ENCODE measurements around the gene OR2AG1.

Gene OR2AG1

DNA sequence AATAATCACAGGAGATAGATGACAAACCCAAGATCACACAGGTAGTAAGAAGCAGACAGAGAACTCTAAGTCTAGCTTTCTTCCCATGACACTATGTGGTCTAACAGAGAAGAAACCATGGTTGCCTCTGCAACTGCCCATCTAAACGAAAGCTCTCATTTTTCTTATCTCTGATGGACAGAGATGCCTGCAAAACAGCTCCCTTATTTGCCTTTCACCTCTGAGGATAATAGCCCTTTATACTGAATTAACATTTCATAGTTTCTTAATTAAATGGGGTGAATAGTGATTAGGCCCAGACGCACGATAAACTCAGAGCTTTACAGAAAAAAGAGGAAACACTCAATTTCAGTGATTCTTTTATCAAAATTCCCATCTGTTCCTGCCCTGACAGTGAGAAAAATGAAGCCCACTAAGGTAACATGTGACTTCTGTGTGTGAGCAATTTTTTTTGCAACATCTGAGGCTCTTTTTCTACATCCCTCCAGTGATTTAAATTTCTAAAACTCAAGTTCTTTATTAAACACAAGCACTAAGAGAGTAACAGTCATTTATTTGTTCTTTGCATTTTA lies 35.6 kb upstream of the OR2AG1 start:
- TF ChIP-seq, protein P1, sequence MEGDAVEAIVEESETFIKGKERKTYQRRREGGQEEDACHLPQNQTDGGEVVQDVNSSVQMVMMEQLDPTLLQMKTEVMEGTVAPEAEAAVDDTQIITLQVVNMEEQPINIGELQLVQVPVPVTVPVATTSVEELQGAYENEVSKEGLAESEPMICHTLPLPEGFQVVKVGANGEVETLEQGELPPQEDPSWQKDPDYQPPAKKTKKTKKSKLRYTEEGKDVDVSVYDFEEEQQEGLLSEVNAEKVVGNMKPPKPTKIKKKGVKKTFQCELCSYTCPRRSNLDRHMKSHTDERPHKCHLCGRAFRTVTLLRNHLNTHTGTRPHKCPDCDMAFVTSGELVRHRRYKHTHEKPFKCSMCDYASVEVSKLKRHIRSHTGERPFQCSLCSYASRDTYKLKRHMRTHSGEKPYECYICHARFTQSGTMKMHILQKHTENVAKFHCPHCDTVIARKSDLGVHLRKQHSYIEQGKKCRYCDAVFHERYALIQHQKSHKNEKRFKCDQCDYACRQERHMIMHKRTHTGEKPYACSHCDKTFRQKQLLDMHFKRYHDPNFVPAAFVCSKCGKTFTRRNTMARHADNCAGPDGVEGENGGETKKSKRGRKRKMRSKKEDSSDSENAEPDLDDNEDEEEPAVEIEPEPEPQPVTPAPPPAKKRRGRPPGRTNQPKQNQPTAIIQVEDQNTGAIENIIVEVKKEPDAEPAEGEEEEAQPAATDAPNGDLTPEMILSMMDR (conservative IDR thresholded peaks at IDR 0.05; ENCODE audit: low read depth) = no peak
- no peak overlapping the region for H3K27ac ChIP-seq
- POLR2A ChIA-PET (ENCODE audit: low non-redundant PET) = no interaction called here
- CTCF ChIA-PET = interaction anchor here (0.6 to 1.2 kb wide), 4 partner anchors 9 to 623 kb away, joined by 3 to 8 read pairs (median 4); no protein-coding TSS in a partner anchor
- DNase-seq (ENCODE audit: low spot score) = no peak

DNA sequence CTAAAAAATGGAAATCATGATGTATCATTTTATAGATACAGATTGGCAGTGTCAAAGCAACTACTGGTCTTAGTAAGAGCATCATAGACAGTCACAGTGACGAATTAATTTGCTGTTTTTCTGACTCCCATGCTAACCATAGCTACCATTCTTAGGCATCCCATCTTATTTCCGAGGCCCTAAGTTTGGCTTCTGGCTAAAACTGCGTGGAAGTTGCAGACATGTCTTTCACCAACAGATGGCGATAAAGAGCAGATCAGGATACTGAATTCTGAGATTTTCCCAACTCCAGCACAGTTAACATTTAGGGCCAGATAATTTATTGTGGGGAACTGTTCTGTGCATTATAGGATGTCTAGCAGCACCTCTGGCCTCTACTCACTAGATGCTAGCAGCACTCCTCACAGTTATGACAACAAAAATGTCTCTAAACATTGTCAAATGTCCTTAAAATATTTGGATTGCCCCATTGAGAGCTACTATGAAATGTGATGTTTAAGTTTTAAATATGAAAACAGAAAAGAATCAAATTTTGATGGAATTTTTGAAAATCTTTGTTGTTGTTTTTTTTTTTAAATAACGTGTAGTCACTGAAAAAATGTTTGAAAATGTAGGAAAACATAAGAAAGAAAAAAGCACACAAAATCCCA lies 27.4 kb upstream of the OR2AG1 start:
- POLR2A ChIA-PET (ENCODE audit: low non-redundant PET) = no interaction called here

DNA sequence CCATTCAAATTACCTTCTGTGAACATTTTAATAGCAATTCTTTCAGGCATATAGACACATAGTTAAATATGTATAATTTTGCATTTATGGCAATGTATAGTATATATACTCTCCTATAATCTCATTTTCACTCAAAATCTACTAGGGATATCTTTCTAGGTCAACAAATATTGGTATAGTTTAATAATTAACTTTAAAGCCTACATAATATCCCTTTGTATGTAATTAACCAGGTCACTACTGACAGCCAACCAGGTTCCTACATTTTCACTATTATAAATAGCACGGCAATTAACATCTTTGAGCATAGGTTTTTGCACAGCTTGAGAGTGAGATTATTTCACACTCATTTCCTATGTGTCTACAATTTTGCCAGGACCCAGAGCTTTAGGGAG lies 26.9 kb upstream of the OR2AG1 start:
- DNase-seq (ENCODE audit: low spot score) = no peak
- no peak overlapping the region for H3K27ac ChIP-seq
- ChIA-PET POLR2A (ENCODE audit: low non-redundant PET) (no interaction called here), CTCF (interaction anchor here (0.5 to 1.2 kb wide), 3 partner anchors 17 to 225 kb away, joined by 3 to 4 read pairs (median 3); no protein-coding TSS in a partner anchor)
- TF ChIP-seq, protein P1 (conservative IDR thresholded peaks at IDR 0.05; ENCODE audit: low read depth) = no peak

More for the DNA sequence above, 27.4 kb upstream of the OR2AG1 start:
- no peak overlapping the region for H3K27ac ChIP-seq
- peak; percentile 41 for DNase-seq (ENCODE audit: low spot score)
- CTCF ChIA-PET = interaction anchor here (0.5 to 1.2 kb wide), 8 partner anchors 17 to 1423 kb away, joined by 3 to 4 read pairs (median 3); no protein-coding TSS in a partner anchor
- TF ChIP-seq, protein P1 (conservative IDR thresholded peaks at IDR 0.05; ENCODE audit: low read depth) = peak; percentile 90

DNA sequence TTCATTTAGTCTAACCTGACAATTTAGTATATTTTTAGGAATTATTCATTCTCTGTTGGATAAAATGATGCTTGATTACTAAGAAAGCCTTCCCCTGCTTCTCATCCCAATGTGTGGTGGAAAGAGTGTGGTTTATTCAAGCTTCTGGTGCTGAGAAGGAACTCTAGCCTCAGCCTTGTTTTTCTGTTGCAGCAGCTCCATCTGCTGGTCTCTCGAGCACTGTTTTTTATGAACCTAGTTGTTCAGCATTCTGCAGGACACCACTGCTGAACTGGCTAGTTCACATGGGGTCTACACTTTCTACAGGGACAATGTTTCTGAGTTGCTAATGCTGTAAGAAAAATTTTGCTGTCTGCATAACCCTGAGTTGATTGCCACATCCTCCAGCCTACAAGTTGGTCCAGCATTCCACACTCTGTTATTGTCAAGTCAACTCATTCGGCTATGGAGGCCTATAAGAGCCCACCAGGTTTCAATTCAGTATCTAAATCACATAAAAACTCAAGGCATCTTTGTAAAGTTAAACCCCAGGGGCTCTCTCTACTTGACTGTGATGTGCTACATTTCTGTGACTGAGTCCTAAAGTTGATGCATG lies 25.4 kb upstream of the OR2AG1 start:
- DNase-seq (ENCODE audit: low spot score) = peak; percentile 22
- POLR2A ChIA-PET (ENCODE audit: low non-redundant PET) = no interaction called here
- TF ChIP-seq, protein P1 (conservative IDR thresholded peaks at IDR 0.05; ENCODE audit: low read depth) = peak; percentile 66
- CTCF ChIA-PET = interaction anchor here (0.5 to 1.0 kb wide), 11 partner anchors 9 to 1481 kb away, joined by 3 to 7 read pairs (median 3); no protein-coding TSS in a partner anchor
- H3K27ac ChIP-seq = no peak overlapping the region

DNA sequence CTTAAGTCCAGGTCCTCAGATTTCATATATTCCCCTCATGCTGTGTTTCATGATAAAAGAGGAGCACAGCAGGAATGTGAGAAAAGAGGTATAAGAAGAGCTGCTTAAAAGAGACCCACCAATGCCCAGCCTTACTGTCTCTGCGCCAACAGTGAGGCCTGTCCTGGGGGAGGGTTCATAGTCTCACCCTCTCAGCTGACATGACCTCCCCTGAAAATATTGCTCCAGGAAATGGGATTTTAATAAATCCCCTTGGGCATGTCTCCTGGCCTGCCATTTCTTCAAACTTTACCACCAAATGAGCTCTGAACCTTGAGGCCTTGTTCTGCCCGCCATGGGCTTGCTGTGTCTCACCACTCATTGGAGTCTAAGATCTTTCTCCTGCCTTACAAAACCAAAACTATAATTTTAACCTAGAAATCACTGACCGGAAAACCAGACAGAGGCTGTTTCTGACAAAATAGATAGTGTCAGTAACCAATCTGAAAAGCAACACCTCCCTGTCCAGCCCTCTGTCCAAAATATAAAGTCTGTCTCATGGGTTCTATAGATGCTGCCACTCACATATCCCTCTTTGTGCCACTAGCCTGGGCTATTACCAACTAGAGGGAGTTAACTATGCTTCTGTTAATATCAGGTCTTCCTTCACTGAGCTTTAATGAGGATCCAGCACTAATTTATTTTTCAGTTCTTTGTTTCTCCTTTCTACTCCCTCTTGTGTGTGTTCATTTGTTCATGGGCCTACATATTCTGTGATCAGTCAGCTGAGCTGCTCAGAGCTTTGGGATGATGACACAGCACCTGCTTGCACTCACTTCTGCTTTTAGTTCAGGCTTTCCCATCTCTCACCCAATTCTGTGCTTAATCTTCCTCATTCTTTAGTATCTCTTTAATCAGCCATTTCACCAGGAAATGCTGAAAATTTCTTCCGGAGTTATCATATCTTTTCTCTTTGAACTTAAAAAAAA lies 10.6 kb upstream of the OR2AG1 start, which contains the start of gene OR2AG2:
TSS of gene OR2AG2 (minus strand) at position 51 of the 968 bp plus-strand sequence. CDS start 3,019 bp downstream, outside the sequence.
- no peak within 1 kb of the TSS for H3K27ac ChIP-seq
- CTCF ChIA-PET = interaction anchor here (0.7 kb wide), 1 partner anchor 35 kb away, joined by 3 read pairs; no protein-coding TSS in a partner anchor
- no peak for DNase-seq (ENCODE audit: low spot score)
- POLR2A ChIA-PET (ENCODE audit: low non-redundant PET) = no interaction called here
- TF ChIP-seq, protein P1 (conservative IDR thresholded peaks at IDR 0.05; ENCODE audit: low read depth) = no peak

Measured in RWPE1 (cell line).